Stomach (tissue), 9 donors: ENCODE data around the gene RHAG. TPM values are rescaled to one million over a fixed set of nuclear protein-coding genes. Genes with fewer than 3 reads are reported as not detected.

Experiments used
- DNase-seq, 2 donors: peaks; one replicate each; pipeline versions ENCODE4 v3.0.0 to v3.0.0-alpha.2; 2013 to 2019
- H3K27ac ChIP-seq, 5 donors: fragments of 200-600 bp in 4 of 5; sonication (generic) in 4 of 5; one replicate each; pipeline ENCODE4 v1.5.1; 2013 to 2019; ENCODE audit warnings: mild to moderate bottlenecking in 1 of 5, moderate library complexity in 1 of 5
- H3K27me3 ChIP-seq, 3 donors: fragments of 200-600 bp; sonication (generic); one replicate each; pipeline ENCODE4 v1.5.1; 2017 to 2019; ENCODE audit warnings: mixed run types in 1 of 3
- H3K36me3 ChIP-seq, 4 donors: fragments of 200-600 bp; sonication (generic); 1 replicate in 3 of 4; 2 replicates in 1 of 4; pipeline ENCODE4 v1.5.1; 2016 to 2019
- H3K4me1 ChIP-seq, 4 donors: fragments of 200-600 bp; sonication (generic); one replicate each; pipeline ENCODE4 v1.5.1; 2016 to 2019
- H3K4me3 ChIP-seq, 4 donors: fragments of 200-600 bp; sonication (generic) in 3 of 4; one replicate each; pipeline ENCODE4 v1.5.1; 2016 to 2019; ENCODE audit warnings: mild to moderate bottlenecking in 1 of 4
- H3K9me3 ChIP-seq, 4 donors: fragments of 200-600 bp; sonication (generic); one replicate each; pipeline ENCODE4 v1.5.1; 2016 to 2019
- EP300 ChIP-seq: sonication (generic); formaldehyde crosslinking; IDR thresholded peaks from one replicate; pipeline ENCODE4 v1.6.1; 2017; ENCODE audit warnings: antibody characterized with exemption
- POLR2A ChIP-seq, 4 donors: fragments of 450-650 bp; IDR thresholded peaks; one replicate each; pipeline ENCODE4 v1.6.1; 2016; ENCODE audit warnings: antibody characterized with exemption in 4 of 4, control low read depth in 2 of 4, mild to moderate bottlenecking in 1 of 4, moderate library complexity in 1 of 4
- POLR2AphosphoS5 ChIP-seq, 3 donors: sonication (generic); formaldehyde crosslinking; IDR thresholded peaks; one replicate each; pipeline ENCODE4 v1.6.1; 2016; ENCODE audit warnings: antibody characterized with exemption in 3 of 3
- WGBS, 5 donors: extraction: QIAGEN DNeasy Blood & Tissue Kit in 3 of 5; methylation state at CpG; one replicate each; pipeline versions ENCODE4 v1.1.5 to v1.1.7; 2013 to 2018; 5-methylcytosine and 5-hydroxymethylcytosine counted together
- intact Hi-C: fragments of 100-400 bp; cut with DNase I; formaldehyde crosslinking; loops from one replicate; pipeline ENCODE4 v1.15.1; 2023; ENCODE audit warnings: low total_unique reads
- polyA plus RNA-seq, 3 donors: library from polyadenylated mRNA; stranded (reverse); fragments of 200-250 nt; gene quantifications; one replicate each; pipeline ENCODE4 v1.2.3, GENCODE V29; 2013
- total RNA-seq, 5 donors: library from RNA; depleted of rRNA; stranded (reverse); fragments of >200 nt; gene quantifications; one replicate each; pipeline versions ENCODE4 v1.1.0 to v1.2.3, GENCODE V29; 2014 to 2016
- TF ChIP-seq, protein P1 (sequence below), 7 experiments: fragments of 450-650 bp in 4 of 7; fragments of 200-600 bp in 3 of 7; sonication (generic) in 3 of 7; IDR thresholded peaks; one replicate each; pipeline ENCODE4 v1.5.1; 2016 to 2019; ENCODE audit warnings: antibody characterized with exemption in 7 of 7, control low read depth in 2 of 7, mild to moderate bottlenecking in 1 of 7
- donor health status: healthy with polysubstance abuse.
- donor health status: Bipolar disorder and iron deficiency.
- donor health status: healthy.

RHAG gene
- total and polyA plus RNA-seq, 8 donors = 0.08 to 0.92 (median 0.31) TPM; not detected in 4

DNA sequence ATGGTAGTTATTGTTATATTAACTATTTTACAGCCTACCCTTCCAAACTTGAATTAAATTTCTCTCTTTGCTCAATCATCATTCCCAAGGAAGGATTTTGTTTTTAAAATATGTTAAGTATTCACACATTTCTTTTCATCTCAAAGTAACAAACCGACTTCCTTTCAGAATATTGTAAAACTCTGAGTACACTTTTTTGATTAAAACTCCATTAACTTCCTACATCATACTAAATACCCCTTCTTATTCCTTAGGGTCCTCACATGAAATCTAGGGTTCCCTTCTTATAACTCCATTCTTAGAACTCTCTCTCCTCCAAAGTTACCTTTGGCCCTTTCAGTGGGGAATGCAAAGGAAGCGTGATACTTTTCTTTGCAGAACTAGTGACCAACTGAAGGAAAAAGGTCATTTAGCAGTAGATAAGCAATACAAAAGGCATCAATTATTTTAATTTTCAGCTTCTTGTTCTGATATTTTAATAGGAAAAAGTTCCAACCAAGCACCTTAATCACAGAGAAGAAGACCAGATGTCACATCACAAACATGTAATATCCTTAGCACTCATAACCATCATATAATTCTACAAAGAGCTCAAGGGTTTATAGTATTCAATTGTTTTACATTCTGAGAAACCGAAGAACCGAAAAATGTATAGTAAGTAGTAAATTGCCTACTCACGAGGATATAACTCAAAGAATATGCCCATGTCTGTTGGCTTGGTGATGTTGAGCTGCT, 494 bp downstream of the RHAG start:
- Histone ChIP-seq H3K4me3 (no peak overlapping the region), H3K9me3 (no peaks in the 10 kb centered on the region), H3K27ac (no peak overlapping the region), H3K27me3 (no peaks in the 10 kb centered on the region), H3K36me3 (no peaks in the 10 kb centered on the region), H3K4me1 (no peaks in the 10 kb centered on the region)
- DNase-seq = no peak
- TF ChIP-seq POLR2A (IDR thresholded peaks at IDR 0.05) = no peak
- intact Hi-C loops = no loop called here
- WGBS, 5 donors = 80 to 93% (median 91%) methylated on average over 5 of the region's 5 CpGs

DNA sequence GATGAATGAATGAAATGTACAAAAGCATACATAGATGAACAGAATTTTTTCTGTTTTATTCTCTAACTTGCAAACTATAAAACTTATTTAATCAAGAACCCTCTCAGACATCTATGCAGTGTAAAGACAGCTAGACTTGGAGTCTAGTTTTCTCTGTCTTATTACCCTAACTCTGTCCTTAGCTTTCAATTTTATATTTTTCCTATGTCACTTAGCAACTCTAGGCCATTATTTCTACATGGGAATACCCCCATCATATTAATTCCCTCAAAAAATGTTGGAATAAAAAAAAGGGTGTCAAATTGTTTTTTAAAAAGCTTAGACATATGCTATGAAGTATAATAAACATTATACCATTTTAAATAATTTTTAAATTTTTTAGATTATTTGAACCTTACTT, 1.2 kb downstream of the RHAG start:
- H3K4me3 ChIP-seq = no peak overlapping the region
- no peak for DNase-seq
- H3K27me3 ChIP-seq = no peaks in the 10 kb centered on the region
- TF ChIP-seq POLR2AphosphoS5 (IDR thresholded peaks at IDR 0.05) (no peak), EP300 (no peak), POLR2A (IDR thresholded peaks at IDR 0.05) (no peak)
- TF ChIP-seq, protein P1, sequence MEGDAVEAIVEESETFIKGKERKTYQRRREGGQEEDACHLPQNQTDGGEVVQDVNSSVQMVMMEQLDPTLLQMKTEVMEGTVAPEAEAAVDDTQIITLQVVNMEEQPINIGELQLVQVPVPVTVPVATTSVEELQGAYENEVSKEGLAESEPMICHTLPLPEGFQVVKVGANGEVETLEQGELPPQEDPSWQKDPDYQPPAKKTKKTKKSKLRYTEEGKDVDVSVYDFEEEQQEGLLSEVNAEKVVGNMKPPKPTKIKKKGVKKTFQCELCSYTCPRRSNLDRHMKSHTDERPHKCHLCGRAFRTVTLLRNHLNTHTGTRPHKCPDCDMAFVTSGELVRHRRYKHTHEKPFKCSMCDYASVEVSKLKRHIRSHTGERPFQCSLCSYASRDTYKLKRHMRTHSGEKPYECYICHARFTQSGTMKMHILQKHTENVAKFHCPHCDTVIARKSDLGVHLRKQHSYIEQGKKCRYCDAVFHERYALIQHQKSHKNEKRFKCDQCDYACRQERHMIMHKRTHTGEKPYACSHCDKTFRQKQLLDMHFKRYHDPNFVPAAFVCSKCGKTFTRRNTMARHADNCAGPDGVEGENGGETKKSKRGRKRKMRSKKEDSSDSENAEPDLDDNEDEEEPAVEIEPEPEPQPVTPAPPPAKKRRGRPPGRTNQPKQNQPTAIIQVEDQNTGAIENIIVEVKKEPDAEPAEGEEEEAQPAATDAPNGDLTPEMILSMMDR (IDR thresholded peaks at IDR 0.05) = no peak
- no peaks in the 10 kb centered on the region for H3K9me3 ChIP-seq
- intact Hi-C loops = no loop called here
- no peaks in the 10 kb centered on the region for H3K36me3 ChIP-seq
- H3K27ac ChIP-seq = no peak overlapping the region
- H3K4me1 ChIP-seq = no peaks in the 10 kb centered on the region

DNA sequence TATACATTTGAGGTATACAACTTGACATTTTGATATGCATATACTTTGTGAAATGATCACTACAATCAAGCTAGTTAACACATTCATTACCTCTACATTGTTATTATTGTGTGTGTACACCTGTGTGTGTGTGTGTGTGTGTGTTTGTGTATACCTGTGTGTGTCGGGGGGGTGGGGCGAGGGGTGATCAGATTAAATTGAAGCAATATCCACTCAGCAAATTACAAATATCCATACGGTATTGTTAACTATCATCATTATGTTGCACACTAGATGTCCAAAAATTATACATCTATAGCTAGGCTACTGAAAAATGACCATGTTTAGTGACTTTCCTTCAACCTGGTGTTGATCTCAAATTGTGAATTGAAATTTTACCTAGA, 1.8 kb downstream of the RHAG start:
- 71 to 96% (median 79%) methylated on average over 3 of the region's 3 CpGs for WGBS, 5 donors
- intact Hi-C loops = no loop called here
- no peak for DNase-seq
- Histone ChIP-seq H3K9me3 (no peaks in the 10 kb centered on the region), H3K27ac (no peak overlapping the region), H3K4me3 (no peak overlapping the region), H3K36me3 (no peaks in the 10 kb centered on the region), H3K4me1 (no peaks in the 10 kb centered on the region), H3K27me3 (no peaks in the 10 kb centered on the region)
- TF ChIP-seq, protein P1 (IDR thresholded peaks at IDR 0.05) = no peak
- TF ChIP-seq POLR2AphosphoS5 (IDR thresholded peaks at IDR 0.05) (no peak), POLR2A (IDR thresholded peaks at IDR 0.05) (no peak), EP300 (no peak)

- Histone ChIP-seq H3K4me1 (no peaks in the 10 kb centered on the region), H3K27me3 (no peaks in the 10 kb centered on the region), H3K36me3 (no peaks in the 10 kb centered on the region), H3K27ac (no peak overlapping the region), H3K4me3 (no peak overlapping the region), H3K9me3 (no peaks in the 10 kb centered on the region)
- WGBS, 5 donors = 78 to 87% (median 84%) methylated on average over 6 of the region's 6 CpGs
- no peak for TF ChIP-seq POLR2AphosphoS5 (IDR thresholded peaks at IDR 0.05)
- no peak for TF ChIP-seq POLR2A (IDR thresholded peaks at IDR 0.05)
- no peak for TF ChIP-seq EP300
- TF ChIP-seq, protein P1 (IDR thresholded peaks at IDR 0.05) = no peak
- intact Hi-C loops = no loop called here
- no peak for DNase-seq
Observed at GRCh38 chr6:49634092-49634835, 2.4 kb downstream of the RHAG start.

GRCh38 chr6:49633541-49633940, 3.1 kb downstream of the RHAG start:
- Histone ChIP-seq H3K27ac (no peak overlapping the region), H3K27me3 (no peaks in the 10 kb centered on the region), H3K36me3 (no peaks in the 10 kb centered on the region), H3K4me3 (no peak overlapping the region), H3K9me3 (no peaks in the 10 kb centered on the region), H3K4me1 (no peaks in the 10 kb centered on the region)
- DNase-seq = no peak
- TF ChIP-seq, protein P1 (IDR thresholded peaks at IDR 0.05) = no peak
- TF ChIP-seq EP300 = no peak
- no peak for TF ChIP-seq POLR2A (IDR thresholded peaks at IDR 0.05)
- no peak for TF ChIP-seq POLR2AphosphoS5 (IDR thresholded peaks at IDR 0.05)
- intact Hi-C loops = no loop called here
- 67 to 86% (median 80%) methylated on average over 2 of the region's 2 CpGs for WGBS, 5 donors
